Measurements from ENCODE around the gene DRD1.
"Not testable (repeated sequence)": the region's sequence is repeated elsewhere in the genome, so short reads cannot be mapped to it uniquely, and the experiment has no call there.

Gene DRD1

DNA sequence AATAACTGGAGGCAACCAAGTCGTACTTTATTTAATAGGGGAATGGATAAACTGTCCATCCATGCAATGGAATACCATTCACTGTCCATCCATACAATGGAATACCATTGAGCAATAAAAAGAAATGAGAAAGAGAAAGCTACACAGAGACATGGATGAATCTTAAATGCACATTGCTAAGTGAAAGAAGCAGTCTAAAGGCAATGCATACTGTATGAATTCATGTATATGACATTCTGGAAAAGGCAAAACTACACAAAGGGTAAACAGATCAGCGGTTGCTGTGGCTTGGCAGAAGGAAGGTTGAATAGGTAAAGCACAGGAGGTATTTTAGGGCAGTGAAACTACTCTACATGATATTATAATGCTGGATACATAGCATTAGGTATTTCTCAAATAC is 16.2 kb downstream of the DRD1 start:
- DNase-seq (ENCODE audit: low read depth in 3 of 3): no peak

DNA sequence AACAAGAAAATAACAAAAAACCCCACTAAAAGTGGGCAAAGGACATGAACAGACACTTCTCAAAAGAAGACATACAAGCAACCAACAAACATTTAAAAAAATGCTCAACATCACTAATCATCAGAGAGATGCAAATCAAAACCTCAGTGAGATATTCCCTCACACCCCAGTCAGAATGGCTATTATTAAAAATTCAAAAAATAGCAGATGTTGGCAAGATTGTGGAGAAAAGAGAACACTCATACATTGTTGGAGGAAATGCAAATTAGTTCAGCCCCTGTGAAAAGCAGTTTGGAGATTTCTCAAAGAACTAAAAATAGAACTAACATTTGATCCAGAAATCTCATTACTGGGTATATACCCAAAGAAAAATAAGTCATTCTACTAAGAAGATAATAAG is 19.4 kb downstream of the DRD1 start:
- DNase-seq (ENCODE audit: low read depth in 3 of 3): not testable (repeated sequence)

DNA sequence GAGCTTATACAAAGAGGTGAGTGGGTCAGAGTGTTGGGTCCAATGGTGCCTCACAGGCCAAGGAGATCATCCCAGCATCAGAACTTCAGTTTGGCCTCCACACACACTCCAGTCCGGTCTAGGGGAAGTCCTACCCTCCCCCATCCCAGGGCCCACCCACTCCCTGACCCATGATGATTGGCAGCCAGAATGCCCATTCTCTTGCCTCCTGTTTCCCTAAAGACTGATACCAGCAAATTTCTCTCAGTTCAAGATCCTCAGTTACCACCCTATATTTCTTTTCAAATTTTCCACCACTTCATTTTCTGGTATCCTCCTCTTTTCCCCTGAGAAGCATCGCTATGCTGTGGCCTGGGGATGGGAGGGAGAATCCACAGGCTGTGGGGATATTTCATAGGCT is 21.9 kb downstream of the DRD1 start:
- no peak for DNase-seq (ENCODE audit: low read depth in 3 of 3)

DNA sequence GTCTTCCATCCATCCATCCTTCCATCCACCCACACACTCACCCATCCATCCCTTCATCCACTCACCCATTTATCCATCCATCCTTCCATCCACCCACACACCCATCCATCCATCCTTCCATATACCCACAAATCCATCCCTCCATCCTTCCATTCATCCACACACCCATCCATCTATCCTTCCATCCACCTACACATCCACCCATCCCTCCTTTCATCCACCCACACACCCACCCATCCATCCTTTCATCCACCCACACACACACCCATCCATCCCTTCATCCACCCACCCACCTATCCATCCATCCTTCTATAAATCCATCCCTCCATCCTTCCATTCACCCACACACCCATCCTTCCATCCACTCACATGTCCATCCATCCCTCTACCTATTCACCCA is 23.6 kb downstream of the DRD1 start:
- DNase-seq (ENCODE audit: low read depth in 3 of 3): no peak

DNA sequence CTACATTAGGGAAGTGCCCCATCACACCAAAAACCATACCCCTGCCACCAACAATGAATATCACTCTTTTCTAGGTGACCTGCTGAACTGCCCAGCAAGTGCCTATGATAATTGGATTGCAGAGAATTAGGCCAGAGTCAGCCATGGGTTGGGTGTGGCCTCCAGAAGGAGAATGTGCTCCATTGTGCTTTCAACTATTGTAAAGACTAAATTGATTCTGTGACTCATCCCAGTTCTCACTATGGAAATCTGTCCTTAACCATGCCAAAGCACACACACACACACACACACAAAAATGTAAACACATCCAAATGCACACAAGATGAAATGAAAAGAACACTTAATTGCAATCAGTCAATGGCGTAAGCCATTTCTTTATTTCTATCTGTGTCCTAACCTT is 25.7 kb downstream of the DRD1 start:
- DNase-seq (ENCODE audit: low read depth in 3 of 3): no peak

DNA sequence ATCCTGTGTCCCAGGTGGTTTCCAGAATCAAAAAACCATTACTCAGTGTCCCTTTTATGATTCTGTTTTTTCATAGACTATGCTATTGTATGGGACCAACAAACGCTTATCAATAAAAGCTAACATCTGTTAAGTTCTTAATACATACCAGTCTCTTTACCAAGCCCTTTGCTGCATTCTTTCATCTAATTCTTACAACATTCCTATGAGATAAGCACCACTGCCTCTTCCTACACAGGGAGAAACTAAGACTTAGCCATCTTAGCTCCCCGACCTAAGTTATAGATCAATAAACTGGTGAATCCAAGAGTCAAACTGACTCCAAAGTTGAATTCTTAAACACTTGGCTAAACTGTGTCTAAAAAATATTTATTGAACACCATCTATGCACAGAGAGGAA is 26.6 kb downstream of the DRD1 start:
- no peak for DNase-seq (ENCODE audit: low read depth in 3 of 3)

DNA sequence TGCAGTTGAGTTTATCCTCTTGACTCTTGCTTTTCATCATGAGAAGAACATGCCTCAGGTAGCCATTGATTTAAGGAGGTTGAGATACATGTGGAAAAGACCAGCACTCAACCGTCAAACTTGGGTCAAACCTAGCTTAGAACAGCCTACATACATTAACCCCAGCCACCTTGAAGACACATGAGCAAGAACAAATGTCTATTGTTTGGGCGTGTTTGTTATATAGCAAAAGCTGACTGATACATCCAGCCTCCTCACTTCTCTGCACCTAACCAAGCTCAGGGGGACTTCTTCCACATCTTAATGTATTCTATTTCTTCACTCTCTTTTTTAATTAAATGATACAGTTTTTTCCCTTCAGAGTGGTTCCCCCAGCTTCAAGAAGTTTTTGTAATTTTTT is 28.7 kb downstream of the DRD1 start:
- DNase-seq (ENCODE audit: low read depth in 3 of 3): no peak

DNA sequence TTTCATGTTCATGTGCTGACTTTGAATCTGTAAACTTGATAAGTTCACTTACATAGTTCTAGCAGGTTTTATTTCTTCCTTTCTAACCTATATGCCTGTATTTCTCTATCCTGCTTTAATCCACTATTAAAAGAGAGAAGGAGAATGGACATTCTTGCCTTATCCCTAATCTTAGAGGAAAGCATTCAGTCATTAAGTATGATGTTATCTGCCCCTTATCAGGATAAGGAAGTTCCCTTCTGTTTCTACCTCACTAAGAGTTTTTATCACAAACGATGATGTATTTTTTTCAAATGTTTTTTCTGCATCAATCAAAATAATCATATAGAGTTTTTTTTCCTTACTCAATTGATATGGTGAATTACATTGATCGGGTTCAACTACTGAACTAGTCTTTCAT is 33.1 kb downstream of the DRD1 start:
- DNase-seq (ENCODE audit: low read depth in 3 of 3): no peak

DNA sequence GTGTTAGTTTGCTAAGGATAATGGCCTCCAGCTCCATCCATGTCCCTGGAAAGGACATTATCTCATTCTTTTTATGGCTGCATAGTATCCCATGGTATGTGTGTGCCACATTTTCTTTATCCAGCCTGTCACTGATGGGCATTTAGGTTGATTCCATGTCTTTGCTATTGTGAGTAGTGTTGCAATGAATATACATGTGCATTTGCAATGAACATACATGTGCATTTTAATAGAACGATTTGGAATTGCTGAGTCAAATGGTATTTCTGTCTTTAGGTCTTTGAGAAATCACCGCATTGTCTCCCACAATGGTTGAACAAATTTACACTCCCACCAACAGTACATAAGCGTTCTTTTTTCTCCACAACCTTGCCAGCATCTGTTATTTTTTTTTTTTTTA is 37.7 kb downstream of the DRD1 start:
- no peak for DNase-seq (ENCODE audit: low read depth in 3 of 3)

DNA sequence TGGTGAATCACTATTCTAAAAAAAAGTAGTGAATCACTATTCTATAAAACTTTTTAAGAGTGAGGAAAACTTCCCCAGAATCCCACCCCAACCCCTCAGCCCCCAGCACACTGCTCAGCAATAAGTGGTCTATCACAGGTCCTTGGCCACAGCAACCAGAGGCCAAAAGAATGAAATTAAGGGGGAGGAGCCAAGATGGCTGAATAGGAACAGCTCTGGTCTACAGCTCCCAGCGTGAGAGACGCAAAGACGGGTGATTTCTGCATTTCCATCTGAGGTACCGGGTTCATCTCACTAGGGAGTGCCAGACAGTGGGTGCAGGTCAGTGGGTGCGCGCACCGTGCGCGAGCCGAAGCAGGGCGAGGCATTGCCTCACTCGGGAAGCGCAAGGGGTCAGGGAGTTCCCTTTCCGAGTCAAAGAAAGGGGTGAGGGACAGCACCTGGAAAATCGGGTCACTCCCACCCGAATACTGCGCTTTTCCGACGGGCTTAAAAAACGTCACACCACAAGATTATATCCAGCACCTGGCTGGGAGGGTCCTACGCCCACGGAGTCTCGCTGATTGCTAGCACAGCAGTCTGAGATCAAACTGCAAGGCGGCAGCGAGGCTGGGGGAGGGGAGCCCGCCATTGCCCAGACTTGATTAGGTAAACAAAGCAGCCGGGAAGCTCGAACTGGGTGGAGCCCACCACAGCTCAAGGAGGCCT is 46.2 kb downstream of the DRD1 start:
- not testable (repeated sequence) for DNase-seq (ENCODE audit: low read depth in 3 of 3)

DNA sequence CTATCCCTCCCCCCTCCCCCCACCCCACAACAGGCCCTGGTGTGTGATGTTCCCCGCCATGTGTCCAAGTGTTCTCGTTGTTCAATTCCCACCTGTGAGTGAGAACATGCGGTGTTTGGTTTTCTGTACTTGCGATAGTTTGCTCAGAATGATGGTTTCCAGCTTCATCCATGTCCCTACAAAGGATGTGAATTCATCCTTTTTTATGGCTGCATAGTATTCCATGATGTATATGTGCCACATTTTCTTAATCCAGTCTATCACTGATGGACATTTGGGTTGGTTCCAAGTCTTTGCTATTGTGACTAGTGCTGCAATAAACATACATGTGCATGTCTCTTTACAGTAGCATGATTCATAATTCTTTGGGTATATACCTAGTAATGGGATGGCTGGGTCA is 48.6 kb downstream of the DRD1 start:
- DNase-seq (ENCODE audit: low read depth in 3 of 3): not testable (repeated sequence)

DNA sequence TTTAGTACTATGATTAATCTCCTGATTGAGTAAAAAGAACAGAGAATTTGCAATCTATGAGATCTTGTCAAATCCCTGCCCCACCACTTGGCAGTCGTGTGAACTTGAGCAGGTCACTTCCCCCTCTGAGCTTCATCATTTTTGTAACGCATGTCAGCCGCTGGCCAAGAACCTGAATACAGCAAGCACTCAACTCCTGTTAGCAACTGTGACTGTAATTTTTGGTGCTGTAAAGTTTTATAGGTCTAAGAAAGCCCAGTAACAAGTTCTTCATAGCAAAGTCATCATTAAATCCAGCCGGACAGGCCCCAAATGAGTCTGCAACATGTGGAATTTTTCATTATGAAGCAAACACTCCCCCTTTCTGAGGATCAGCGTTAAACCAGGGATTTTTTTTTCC is 49.4 kb downstream of the DRD1 start:
- DNase-seq (ENCODE audit: low read depth in 3 of 3): no peak

DNA sequence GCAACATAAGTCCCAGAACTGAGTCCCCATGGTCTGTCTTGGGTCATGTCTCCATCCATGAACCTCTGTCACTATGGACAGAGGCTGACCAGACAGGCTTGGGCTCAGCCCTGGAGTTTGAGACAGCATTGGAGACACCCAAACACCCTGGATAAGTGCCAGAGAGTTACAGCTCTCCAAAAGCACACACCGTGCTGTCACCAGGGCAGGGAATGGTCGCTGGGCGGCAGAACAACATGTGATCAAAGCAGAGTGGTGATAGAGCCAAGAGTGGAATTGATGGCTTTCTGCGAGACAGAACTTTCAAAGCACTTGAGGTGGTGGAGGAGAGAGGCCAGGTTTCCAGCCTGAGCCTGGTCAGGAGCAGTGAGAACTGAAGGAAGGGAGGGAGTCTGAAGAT is 50.1 kb downstream of the DRD1 start:
- no peak for DNase-seq (ENCODE audit: low read depth in 3 of 3)

DNA sequence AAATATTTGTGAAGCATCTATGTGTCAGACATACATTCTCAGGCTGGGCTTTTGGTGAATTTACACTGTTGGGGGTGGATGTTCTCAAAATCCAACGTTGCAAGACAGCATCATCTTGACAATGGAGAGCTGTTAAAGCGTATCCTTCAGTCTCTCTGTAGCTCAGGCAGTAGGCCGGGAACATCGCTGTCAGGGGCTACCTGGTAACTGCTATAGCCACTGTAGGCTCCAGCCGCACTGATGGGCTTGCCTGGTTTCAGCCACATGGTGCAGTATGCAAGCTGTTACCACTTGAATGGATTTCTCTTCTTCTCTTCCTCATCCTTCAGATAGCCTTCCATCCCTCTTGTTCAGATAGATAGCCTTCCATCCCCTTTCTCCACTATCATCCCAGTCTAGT is 51.7 kb downstream of the DRD1 start:
- no peak for DNase-seq (ENCODE audit: low read depth in 3 of 3)

DNA sequence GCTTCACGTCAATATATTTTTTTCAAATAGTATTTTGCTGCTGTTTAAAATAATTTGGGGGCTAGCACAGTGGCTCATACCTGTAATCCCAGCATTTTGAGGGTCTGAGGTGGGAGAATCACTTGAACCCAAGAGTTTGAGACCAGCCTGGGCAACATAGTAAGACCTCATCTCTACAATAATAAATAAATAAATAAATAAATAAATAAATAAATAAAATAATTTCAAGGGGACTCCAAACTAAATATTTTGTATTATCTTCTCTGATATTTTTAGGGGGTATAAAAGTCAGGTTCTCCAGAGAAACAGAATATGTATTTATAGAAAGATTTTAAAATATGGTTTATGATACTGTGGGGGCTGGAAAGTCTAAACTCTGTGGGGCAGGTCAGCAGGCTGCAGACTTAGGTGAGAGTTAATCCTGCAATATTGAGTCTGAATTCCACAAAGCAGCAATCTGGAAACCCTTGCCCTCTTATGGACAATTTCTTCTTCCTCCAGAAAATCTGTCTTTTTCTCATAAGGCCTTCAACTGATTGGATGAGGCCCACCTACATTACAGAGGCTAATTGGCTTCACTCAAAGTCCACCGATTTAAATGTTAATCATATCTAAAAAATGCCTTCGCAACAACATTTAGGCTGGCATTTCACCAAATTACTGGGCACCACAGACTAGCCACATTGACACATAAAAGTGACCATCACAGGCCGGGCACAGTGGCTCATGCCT is 53.5 kb downstream of the DRD1 start:
- no peak for DNase-seq (ENCODE audit: low read depth in 3 of 3)

All from stimulated activated CD4-positive, alpha-beta T cell treated with anti-CD3 and anti-CD28 coated beads, TNF-alpha, amount 100 ng/mL, for 4 hours (primary cell).